Hepatocyte (in vitro differentiated cells): ENCODE results near the gene RTP3. TPM values are rescaled to one million over a fixed set of nuclear protein-coding genes. Genes with fewer than 3 reads are reported as not detected.

ENCODE experiments used
- DNase-seq: peaks from one replicate; pipeline ENCODE4 v3.0.0-alpha.2; 2016; ENCODE audit warnings: low spot score
- H2AFZ ChIP-seq: fragments of 200-600 bp; sonication (generic); 2 replicates; pipeline ENCODE4 v1.6.0; 2016; ENCODE audit warnings: antibody characterized with exemption, mild to moderate bottlenecking
- H3K27ac ChIP-seq: fragments of 200-600 bp; sonication (generic); 2 replicates; pipeline ENCODE4 v1.5.1; 2016; ENCODE audit warnings: mild to moderate bottlenecking
- H3K27me3 ChIP-seq: fragments of 200-600 bp; sonication (generic); 2 replicates; pipeline ENCODE4 v1.6.1; 2016
- H3K36me3 ChIP-seq: fragments of 200-600 bp; sonication (generic); replicated peaks from 2 replicates; pipeline ENCODE4 v1.5.1; 2016; ENCODE audit warnings: low read depth; ENCODE audit not compliant: insufficient read depth
- H3K4me1 ChIP-seq: fragments of 200-600 bp; sonication (generic); 2 replicates; pipeline ENCODE4 v1.5.1; 2016; ENCODE audit warnings: mild to moderate bottlenecking, moderate library complexity; ENCODE audit not compliant: insufficient read depth
- H3K4me2 ChIP-seq: fragments of 200-600 bp; sonication (generic); 2 replicates; pipeline ENCODE4 v1.6.0; 2016
- H3K4me3 ChIP-seq: fragments of 200-600 bp; sonication (generic); 2 replicates; pipeline ENCODE4 v1.5.1; 2016; ENCODE audit warnings: mild to moderate bottlenecking
- H3K79me2 ChIP-seq: fragments of 200-600 bp; sonication (generic); 2 replicates; pipeline ENCODE4 v1.6.0; 2017; ENCODE audit warnings: mild to moderate bottlenecking
- H3K9me2 ChIP-seq: fragments of 200-600 bp; sonication (generic); replicated peaks from 2 replicates; pipeline ENCODE4 v1.6.0; 2017; ENCODE audit warnings: mild to moderate bottlenecking; ENCODE audit not compliant: insufficient read depth
- H3K9me3 ChIP-seq: fragments of 200-600 bp; sonication (generic); 2 replicates; pipeline ENCODE4 v1.5.1; 2016; ENCODE audit warnings: low read depth, mild to moderate bottlenecking
- H4K20me1 ChIP-seq: fragments of 200-600 bp; sonication (generic); 2 replicates; pipeline ENCODE4 v1.6.0; 2016; ENCODE audit warnings: mild to moderate bottlenecking; ENCODE audit not compliant: insufficient read depth, poor library complexity, severe bottlenecking
- CTCF ChIP-seq: fragments of 200-600 bp; sonication (generic); IDR thresholded peaks from 2 replicates; pipeline ENCODE4 v1.5.1; 2016; ENCODE audit warnings: antibody characterized with exemption, mild to moderate bottlenecking; ENCODE audit not compliant: poor library complexity
- EZH2 ChIP-seq: fragments of 200-600 bp; sonication (generic); IDR thresholded peaks from 2 replicates; pipeline ENCODE4 v1.6.1; 2016; ENCODE audit warnings: antibody characterized with exemption, mild to moderate bottlenecking, borderline replicate concordance
- EZH2phosphoT487 ChIP-seq: fragments of 200-600 bp; sonication (generic); IDR thresholded peaks from one replicate; pipeline ENCODE4 v1.6.1; 2018; ENCODE audit warnings: antibody characterized with exemption, mild to moderate bottlenecking, low read depth, moderate library complexity; ENCODE audit not compliant: unreplicated experiment, severe bottlenecking
- WGBS: methylation state at CpG from one replicate; pipeline ENCODE4 v1.1.6; 2016; ENCODE audit warnings: low lambda C conversion rate; ENCODE audit errors: missing lambda C conversion rate; 5-methylcytosine and 5-hydroxymethylcytosine counted together
- polyA plus RNA-seq: library from polyadenylated mRNA; unstranded; fragments of >200 nt; fragmentation: Nextera tagmentation; extraction: Ambion mirVana; gene quantifications from 2 replicates; pipeline ENCODE4 v1.2.1, GENCODE V29; 2016
- total RNA-seq: library from RNA; depleted of rRNA; stranded (reverse); fragments of >200 nt; gene quantifications from 2 replicates; pipeline ENCODE4 v1.2.3, GENCODE V29; 2014

RTP3 gene
- total and polyA plus RNA-seq, 2 experiments from 2014 or later, result 1.8 to 2.0 TPM

DNA sequence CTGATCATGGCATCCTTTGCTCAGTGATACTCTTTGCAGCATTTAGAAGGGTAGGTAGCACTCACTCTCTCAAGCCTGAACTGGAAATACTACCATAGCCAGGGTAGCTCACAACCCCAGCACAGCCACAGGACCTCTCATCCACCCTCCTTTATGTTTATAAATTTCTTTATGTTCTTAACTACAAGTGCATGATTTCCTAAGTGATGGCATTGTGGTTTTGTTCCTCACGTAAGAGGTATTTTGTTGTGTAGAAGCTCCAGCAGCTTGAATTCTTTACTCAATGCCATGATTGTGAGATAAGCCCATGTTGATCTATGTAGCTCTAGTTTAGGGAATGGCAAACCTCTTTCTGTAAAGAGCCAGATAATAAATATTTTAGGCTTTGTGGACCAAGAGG lies 7.9 kb upstream of the RTP3 start:
- Histone ChIP-seq H3K4me1 (peaks cover 8% of the 10 kb centered on the region), H3K4me2 (no peak overlapping the region), H2AFZ (no peak overlapping the region), H3K4me3 (no peak overlapping the region), H3K27me3 (no peaks in the 10 kb centered on the region), H3K9me2 (no peaks in the 10 kb centered on the region), H3K9me3 (no peaks in the 10 kb centered on the region), H3K27ac (no peak overlapping the region), H4K20me1 (no peaks in the 10 kb centered on the region), H3K79me2 (no peaks in the 10 kb centered on the region), H3K36me3 (no peaks in the 10 kb centered on the region)
- 70% methylated on average over 1 of the region's 1 CpG for WGBS
- no peak for TF ChIP-seq CTCF
- TF ChIP-seq EZH2phosphoT487, result no peak
- no peak for TF ChIP-seq EZH2
- no peak for DNase-seq

DNA sequence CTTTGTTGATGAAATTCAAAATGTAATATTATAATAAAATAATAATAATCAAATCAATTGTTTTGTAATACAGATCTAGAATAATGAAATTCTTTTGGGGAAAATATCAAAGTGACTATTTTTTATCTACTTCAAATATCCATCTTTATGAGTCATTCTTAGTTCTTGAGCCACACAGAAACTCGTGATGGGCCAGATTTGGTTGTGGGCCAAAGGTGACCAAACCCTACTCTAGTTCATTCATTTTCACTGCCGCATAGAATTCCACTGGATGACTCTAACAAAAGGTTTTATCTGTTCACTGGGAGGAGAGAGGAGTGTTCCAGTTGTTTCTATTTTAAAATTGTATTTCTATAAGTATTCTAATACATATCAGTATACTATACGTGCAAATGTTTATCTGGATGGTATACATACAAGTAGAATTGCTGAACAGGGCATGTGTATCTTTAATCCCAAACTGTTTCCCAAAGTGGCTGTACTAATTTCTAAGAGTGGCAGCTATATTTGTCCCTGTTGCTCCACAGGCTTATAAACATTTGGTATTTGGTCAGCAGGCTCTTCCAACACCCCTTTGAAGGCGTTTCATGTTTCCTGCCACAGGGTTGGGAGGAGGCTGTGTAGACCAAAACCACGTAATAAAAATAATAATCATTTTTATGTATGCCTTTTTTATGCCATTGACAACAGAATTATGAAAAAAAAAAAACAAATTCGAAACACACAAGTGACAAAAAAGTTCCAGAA lies 7.3 kb upstream of the RTP3 start:
- Histone ChIP-seq H3K79me2 (no peaks in the 10 kb centered on the region), H3K9me2 (no peaks in the 10 kb centered on the region), H3K27ac (no peak overlapping the region), H3K36me3 (no peaks in the 10 kb centered on the region), H2AFZ (no peak overlapping the region), H3K27me3 (no peaks in the 10 kb centered on the region), H3K9me3 (no peaks in the 10 kb centered on the region), H4K20me1 (no peaks in the 10 kb centered on the region), H3K4me3 (no peak overlapping the region), H3K4me2 (no peak overlapping the region), H3K4me1 (peaks cover 1% of the 10 kb centered on the region)
- no peak for DNase-seq
- WGBS, result 78% methylated on average over 6 of the region's 6 CpGs
- TF ChIP-seq EZH2, result no peak
- TF ChIP-seq EZH2phosphoT487, result no peak
- no peak for TF ChIP-seq CTCF

DNA sequence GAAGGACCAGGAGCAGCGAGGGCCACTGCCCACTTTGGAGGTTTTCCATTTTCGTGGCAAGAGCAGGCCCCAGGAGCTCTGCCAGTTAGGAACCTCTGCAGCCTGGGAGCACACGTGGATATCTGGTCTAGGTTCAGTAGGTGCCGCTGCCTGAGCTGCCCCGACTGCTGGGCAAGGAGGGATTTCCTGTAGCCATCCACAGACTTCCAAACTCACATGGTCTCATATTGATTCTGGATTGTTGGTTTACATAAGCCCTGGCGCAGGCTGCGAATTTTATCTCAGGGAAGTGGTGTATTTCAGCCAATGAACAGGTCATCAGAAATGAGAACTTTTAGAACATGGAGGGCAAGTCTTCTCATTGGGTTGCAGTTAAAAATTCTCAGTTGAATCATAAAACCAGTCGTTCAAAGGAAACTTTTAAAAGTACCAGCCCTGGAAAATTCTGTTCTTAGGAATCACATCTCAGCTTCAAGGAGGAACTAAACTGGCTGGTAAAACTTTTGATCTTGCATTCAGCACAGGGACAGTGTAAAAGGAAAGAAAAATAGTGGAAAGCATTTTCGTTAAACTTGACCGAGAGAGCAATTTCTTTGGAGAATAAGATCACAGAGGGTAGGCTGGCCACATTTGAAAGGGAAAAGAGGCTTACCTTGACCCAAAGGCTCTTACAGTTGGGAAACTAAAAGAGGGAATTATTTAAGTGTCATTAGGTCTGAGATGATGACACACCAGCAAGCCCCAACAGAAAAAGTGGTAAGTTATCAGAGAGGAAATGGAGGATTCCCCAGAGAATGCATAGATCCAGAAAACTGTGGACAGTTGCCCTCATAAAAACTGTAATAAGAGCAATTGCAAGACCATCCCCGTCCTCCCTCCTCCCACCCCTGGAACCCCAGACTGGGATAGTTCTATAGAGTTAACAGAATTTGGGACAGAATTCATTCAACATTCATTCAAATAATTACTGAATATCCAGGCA lies 6.4 kb upstream of the RTP3 start:
- no peaks in the 10 kb centered on the region for H3K9me3 ChIP-seq
- no peaks in the 10 kb centered on the region for H3K9me2 ChIP-seq
- H3K27me3 ChIP-seq, result no peaks in the 10 kb centered on the region
- no peaks in the 10 kb centered on the region for H3K36me3 ChIP-seq
- DNase-seq, result no peak
- no peak overlapping the region for H3K4me3 ChIP-seq
- no peak overlapping the region for H3K4me2 ChIP-seq
- H3K4me1 ChIP-seq, result no peaks in the 10 kb centered on the region
- no peak overlapping the region for H2AFZ ChIP-seq
- no peaks in the 10 kb centered on the region for H4K20me1 ChIP-seq
- WGBS, result 75% methylated on average over 11 of the region's 11 CpGs
- TF ChIP-seq CTCF (no peak), EZH2 (no peak), EZH2phosphoT487 (no peak)
- H3K27ac ChIP-seq, result no peak overlapping the region
- no peaks in the 10 kb centered on the region for H3K79me2 ChIP-seq
